GM23338 (cell line): Measurements from ENCODE around the gene PBOV1. TPM values are rescaled to one million over a fixed set of nuclear protein-coding genes. Genes with fewer than 3 reads are reported as not detected.

Experiments used
- ATAC-seq: fragments of 200-7000 bp; cut with Tn5 transposase; 3 replicates; pipeline ENCODE4 v1.9.1; 2020
- DNase-seq: peaks from one replicate; pipeline ENCODE4 v3.0.0-alpha.2; 2015; ENCODE audit warnings: low spot score
- H2AFZ ChIP-seq: fragments of 200-600 bp; sonication (generic); 2 replicates; pipeline ENCODE4 v1.8.0; 2016; ENCODE audit warnings: antibody characterized with exemption, mild to moderate bottlenecking, moderate library complexity
- H3F3A ChIP-seq: fragments of 200-600 bp; sonication (generic); replicated peaks from 2 replicates; pipeline ENCODE4 v1.8.0; 2017; ENCODE audit warnings: antibody characterized with exemption, mixed run types, low read depth
- H3K27ac ChIP-seq: fragments of 200-600 bp; sonication (generic); 2 replicates; pipeline ENCODE4 v1.6.1; 2016; ENCODE audit warnings: low read depth
- H3K27me3 ChIP-seq: fragments of 200-600 bp; sonication (generic); 2 replicates; pipeline ENCODE4 v1.8.0; 2016; ENCODE audit warnings: mild to moderate bottlenecking, mixed run types, moderate library complexity; ENCODE audit not compliant: insufficient read depth
- H3K36me3 ChIP-seq: fragments of 200-600 bp; sonication (generic); 2 replicates; pipeline ENCODE4 v1.8.0; 2016; ENCODE audit warnings: mild to moderate bottlenecking; ENCODE audit not compliant: insufficient read depth
- H3K4me1 ChIP-seq: fragments of 200-600 bp; sonication (generic); 2 replicates; pipeline ENCODE4 v1.8.0; 2016; ENCODE audit warnings: mild to moderate bottlenecking, moderate library complexity; ENCODE audit not compliant: insufficient read depth
- H3K4me2 ChIP-seq: fragments of 200-600 bp; sonication (generic); 2 replicates; pipeline ENCODE4 v1.7.1; 2017; ENCODE audit warnings: mixed run types
- H3K4me3 ChIP-seq: fragments of 200-600 bp; sonication (generic); 2 replicates; pipeline ENCODE4 v1.6.1; 2016; ENCODE audit warnings: mixed run types
- H3K79me2 ChIP-seq: fragments of 200-600 bp; sonication (generic); replicated peaks from 2 replicates; pipeline ENCODE4 v1.8.0; 2017; ENCODE audit warnings: mild to moderate bottlenecking; ENCODE audit not compliant: insufficient read depth
- H3K9me2 ChIP-seq: fragments of 200-600 bp; sonication (generic); 2 replicates; pipeline ENCODE4 v1.8.0; 2017; ENCODE audit not compliant: insufficient read depth
- H4K20me1 ChIP-seq: fragments of 200-600 bp; sonication (generic); replicated peaks from 2 replicates; pipeline ENCODE4 v1.8.0; 2017; ENCODE audit warnings: mild to moderate bottlenecking; ENCODE audit not compliant: insufficient read depth
- H3K27ac Mint-ChIP-seq: 2 replicates; pipeline ENCODE4 v1.8.0; 2020; ENCODE audit warnings: inconsistent platforms, mild to moderate bottlenecking, moderate library complexity, mixed read lengths
- H3K27me3 Mint-ChIP-seq: 3 replicates; pipeline ENCODE4 v1.8.0; 2022; ENCODE audit warnings: low read depth, mild to moderate bottlenecking, moderate library complexity, mixed read lengths, inconsistent platforms; ENCODE audit not compliant: insufficient read depth, poor library complexity
- H3K36me3 Mint-ChIP-seq: 3 replicates; pipeline ENCODE4 v1.8.0; 2021; ENCODE audit warnings: low read depth, mild to moderate bottlenecking, inconsistent platforms, moderate library complexity, mixed read lengths
- H3K4me1 Mint-ChIP-seq: 3 replicates; pipeline ENCODE4 v1.8.0; 2020; ENCODE audit warnings: mild to moderate bottlenecking, inconsistent platforms, mixed read lengths
- H3K4me3 Mint-ChIP-seq: 3 replicates; pipeline ENCODE4 v1.8.0; 2021; ENCODE audit warnings: moderate library complexity, mild to moderate bottlenecking, inconsistent platforms, mixed read lengths
- H3K9me3 Mint-ChIP-seq: 3 replicates; pipeline ENCODE4 v1.8.0; 2020; ENCODE audit warnings: moderate library complexity, mild to moderate bottlenecking, inconsistent platforms, mixed read lengths
- CREB1 ChIP-seq: fragments of 250-450 bp; sonication (Bioruptor Pico); IDR thresholded peaks from 2 replicates; pipeline ENCODE4 v1.5.0; 2020; ENCODE audit warnings: low read depth, mild to moderate bottlenecking, moderate library complexity
- ETS1 ChIP-seq: IDR thresholded peaks from 2 replicates; pipeline ENCODE4 v1.6.1; 2016; ENCODE audit warnings: antibody characterized with exemption
- EZH2 ChIP-seq: fragments of 200-600 bp; sonication (generic); IDR thresholded peaks from one replicate; pipeline ENCODE4 v1.8.0; 2017; ENCODE audit warnings: antibody characterized with exemption, mild to moderate bottlenecking, low read depth; ENCODE audit not compliant: unreplicated experiment
- EZH2phosphoT487 ChIP-seq: fragments of 200-600 bp; sonication (generic); IDR thresholded peaks from one replicate; pipeline ENCODE4 v1.8.1; 2018; ENCODE audit warnings: antibody characterized with exemption; ENCODE audit not compliant: unreplicated experiment
- JUNB ChIP-seq: IDR thresholded peaks from one replicate; pipeline ENCODE4 v1.6.1; 2016; ENCODE audit warnings: antibody characterized with exemption; ENCODE audit not compliant: unreplicated experiment
- NANOG ChIP-seq: IDR thresholded peaks from 2 replicates; pipeline ENCODE4 v1.6.1; 2016; ENCODE audit warnings: antibody characterized with exemption, borderline replicate concordance
- POLR2AphosphoS5 ChIP-seq: IDR thresholded peaks from 2 replicates; pipeline ENCODE4 v1.6.1; 2016; ENCODE audit warnings: antibody characterized with exemption, low read depth
- REST ChIP-seq: IDR thresholded peaks from one replicate; pipeline ENCODE4 v1.6.1; 2018; ENCODE audit warnings: antibody characterized with exemption; ENCODE audit not compliant: unreplicated experiment
- ZNF114 ChIP-seq: fragments of 250-450 bp; sonication (Bioruptor Pico); IDR thresholded peaks from 2 replicates; pipeline ENCODE4 v1.5.0; 2020; ENCODE audit warnings: mild to moderate bottlenecking, moderate library complexity
- ZNF331 ChIP-seq: fragments of 250-450 bp; sonication (Bioruptor Pico); IDR thresholded peaks from 2 replicates; pipeline ENCODE4 v1.5.0; 2020; ENCODE audit warnings: low read depth, mild to moderate bottlenecking, moderate library complexity
- polyA plus RNA-seq: library from polyadenylated mRNA; unstranded; fragments of >200 nt; fragmentation: Nextera tagmentation; extraction: Ambion mirVana; gene quantifications from 2 replicates; pipeline ENCODE4 v1.2.1, GENCODE V29; 2016
- total RNA-seq: library from RNA; depleted of rRNA; stranded (reverse); fragments of >200 nt; shearing (Covaris generic); gene quantifications from 2 replicates; pipeline ENCODE4 v1.2.3, GENCODE V29; 2014

PBOV1 gene
- total and polyA plus RNA-seq, 2 experiments from 2014 or later = not detected

- no peak overlapping the region for H3K27ac Mint-ChIP-seq
- H3K4me1 Mint-ChIP-seq = peaks cover 33% of the 10 kb centered on the region
- no peaks in the 10 kb centered on the region for H4K20me1 ChIP-seq
- no peaks in the 10 kb centered on the region for H3K79me2 ChIP-seq
- no peaks in the 10 kb centered on the region for H3K27me3 Mint-ChIP-seq
- TF ChIP-seq POLR2AphosphoS5 = no peak
- TF ChIP-seq CREB1 (CRISPR knock-in tag) = no peak
- no peak for TF ChIP-seq NANOG
- no peaks in the 10 kb centered on the region for H3K27me3 ChIP-seq
- H3F3A ChIP-seq = no peaks in the 10 kb centered on the region
- H3K4me1 ChIP-seq = no peaks in the 10 kb centered on the region
- no peaks in the 10 kb centered on the region for H3K9me2 ChIP-seq
- no peak overlapping the region for H3K4me2 ChIP-seq
- no peak overlapping the region for H3K4me3 ChIP-seq
- H3K36me3 Mint-ChIP-seq = no peaks in the 10 kb centered on the region
- H3K4me3 Mint-ChIP-seq = no peak overlapping the region
- no peaks in the 10 kb centered on the region for H3K9me3 Mint-ChIP-seq
- H3K27ac ChIP-seq = no peak overlapping the region
- no peak for DNase-seq
- H2AFZ ChIP-seq = no peak overlapping the region
- no peak for ATAC-seq
- no peaks in the 10 kb centered on the region for H3K36me3 ChIP-seq
These were observed 9.1 kb upstream of the PBOV1 start for GRCh38 chr6:138227316-138227781.

GRCh38 chr6:138226700-138227315 lies 8.5 kb upstream of the PBOV1 start:
- H3K4me1 ChIP-seq = no peaks in the 10 kb centered on the region
- no peaks in the 10 kb centered on the region for H4K20me1 ChIP-seq
- no peaks in the 10 kb centered on the region for H3K27me3 ChIP-seq
- H3K79me2 ChIP-seq = no peaks in the 10 kb centered on the region
- 0 out of 2 replicates have a peak overlapping the region, but pooled peaks have one; percentile 35 for H3K27ac Mint-ChIP-seq
- ATAC-seq (no peak), DNase-seq (no peak)
- no peaks in the 10 kb centered on the region for H3K36me3 Mint-ChIP-seq
- peaks cover 33% of the 10 kb centered on the region for H3K4me1 Mint-ChIP-seq
- H3K9me2 ChIP-seq = no peaks in the 10 kb centered on the region
- H3K4me3 Mint-ChIP-seq = no peak overlapping the region
- no peak overlapping the region for H3K27ac ChIP-seq
- H3K4me2 ChIP-seq = no peak overlapping the region
- H2AFZ ChIP-seq = no peak overlapping the region
- no peak for TF ChIP-seq NANOG
- TF ChIP-seq REST = no peak
- no peak for TF ChIP-seq JUNB
- TF ChIP-seq ZNF114 (CRISPR knock-in tag) = no peak
- TF ChIP-seq EZH2 = no peak
- TF ChIP-seq ZNF331 (CRISPR knock-in tag) = no peak
- TF ChIP-seq POLR2AphosphoS5 = no peak
- no peak for TF ChIP-seq ETS1
- TF ChIP-seq EZH2phosphoT487 = no peak
- no peak overlapping the region for H3K4me3 ChIP-seq
- no peaks in the 10 kb centered on the region for H3F3A ChIP-seq
- no peaks in the 10 kb centered on the region for H3K36me3 ChIP-seq
- H3K27me3 Mint-ChIP-seq = no peaks in the 10 kb centered on the region
- H3K9me3 Mint-ChIP-seq = no peaks in the 10 kb centered on the region
